HEK293 (cell line): ENCODE results near the gene DHRS7.

Experiments used
- CTCF ChIA-PET: fragments of 350-600 bp; formaldehyde crosslinking; extraction: SDS; loops from one replicate; lab custom pipeline; 2021; ENCODE audit warnings: antibody characterized with exemption; lab: Yijun Ruan, JAX
- POLR2A ChIA-PET: fragments of 300-600 bp; formaldehyde crosslinking; extraction: SDS; loops from one replicate; lab custom pipeline; 2020; ENCODE audit warnings: antibody characterized with exemption, inconsistent platforms; lab: Yijun Ruan, JAX
- H3K27ac ChIP-seq: fragments of 200-500 bp; sonication (Bioruptor generic); 2 replicates; pipeline ENCODE4 v1.5.1; 2014; ENCODE audit warnings: low read depth, low read length, control low read depth, inconsistent platforms; ENCODE audit errors: extremely low read depth
- H3K36me3 ChIP-seq, 2 experiments: fragments of 200-500 bp in 1 of 2; sonication (Bioruptor generic) in 1 of 2; 1 replicate in 1 of 2; 2 replicates in 1 of 2; pipeline ENCODE4 v1.5.1; 2014 to 2017; ENCODE audit warnings: inconsistent platforms in 2 of 2, low read length in 2 of 2; ENCODE audit not compliant: control insufficient read depth in 2 of 2, insufficient read depth in 1 of 2
- H3K4me1 ChIP-seq: fragments of 200-500 bp; sonication (Bioruptor generic); 2 replicates; pipeline ENCODE4 v1.5.1; 2014; ENCODE audit warnings: mild to moderate bottlenecking, low read length, inconsistent platforms; ENCODE audit not compliant: control insufficient read depth, insufficient read depth
- H3K4me3 ChIP-seq: 2 replicates; pipeline ENCODE4 v1.5.1; 2011; ENCODE audit warnings: low read depth, mild to moderate bottlenecking, control low read depth, low read length, moderate library complexity
- H3K9me3 ChIP-seq: fragments of 200-500 bp; sonication (Bioruptor generic); 2 replicates; pipeline ENCODE4 v1.5.1; 2014; ENCODE audit warnings: low read depth, low read length, inconsistent platforms; ENCODE audit not compliant: control insufficient read depth, insufficient read depth
- GLI2 ChIP-seq: fragments of 450-650 bp; formaldehyde crosslinking; IDR thresholded peaks from 2 replicates; pipeline ENCODE4; 2017; ENCODE audit warnings: missing biosample characterization, missing genetic modification characterization, low read depth, borderline replicate concordance
- KLF10 ChIP-seq: fragments of 450-650 bp; IDR thresholded peaks from 2 replicates; pipeline ENCODE4 v1.5.1; 2018; ENCODE audit warnings: missing biosample characterization, mild to moderate bottlenecking, missing genetic modification characterization
- SCRT1 ChIP-seq: fragments of 450-650 bp; formaldehyde crosslinking; IDR thresholded peaks from 2 replicates; pipeline ENCODE4 v1.5.1; 2016; ENCODE audit warnings: missing biosample characterization, missing genetic modification characterization, borderline replicate concordance
- ZBTB20 ChIP-seq: fragments of 450-650 bp; formaldehyde crosslinking; IDR thresholded peaks from 2 replicates; pipeline ENCODE4 v1.5.1; 2016; ENCODE audit warnings: missing biosample characterization, missing genetic modification characterization
- ZBTB48 ChIP-seq: fragments of 450-650 bp; formaldehyde crosslinking; IDR thresholded peaks from 2 replicates; pipeline ENCODE4 v1.5.1; 2016; ENCODE audit warnings: missing biosample characterization, missing genetic modification characterization
- ZBTB7A ChIP-seq: fragments of 450-650 bp; formaldehyde crosslinking; IDR thresholded peaks from 2 replicates; pipeline ENCODE4 v1.5.1; 2016; ENCODE audit warnings: low read depth, missing biosample characterization, missing genetic modification characterization
- ZFP37 ChIP-seq: fragments of 450-650 bp; formaldehyde crosslinking; IDR thresholded peaks from 2 replicates; pipeline ENCODE4 v1.5.1; 2016; ENCODE audit warnings: missing biosample characterization, missing genetic modification characterization
- ZNF10 ChIP-seq: fragments of 450-650 bp; formaldehyde crosslinking; IDR thresholded peaks from 2 replicates; pipeline ENCODE4 v1.5.1; 2017; ENCODE audit warnings: missing biosample characterization, missing genetic modification characterization
- ZNF114 ChIP-seq: fragments of 450-650 bp; formaldehyde crosslinking; IDR thresholded peaks from 2 replicates; pipeline ENCODE4 v1.5.0; 2017; ENCODE audit warnings: missing biosample characterization, missing genetic modification characterization
- ZNF175 ChIP-seq: fragments of 450-650 bp; formaldehyde crosslinking; IDR thresholded peaks from 2 replicates; pipeline ENCODE4 v1.5.1; 2016; ENCODE audit warnings: missing biosample characterization, missing genetic modification characterization
- ZNF274 ChIP-seq, 2 experiments: fragments of 200-500 bp in 1 of 2; fragments of 450-650 bp in 1 of 2; sonication (Bioruptor generic) in 1 of 2; formaldehyde crosslinking in 1 of 2; IDR thresholded peaks; 2 replicates each; pipeline versions ENCODE4 v1.5.1 to v1.6.1; 2014 to 2016; ENCODE audit warnings: borderline replicate concordance in 1 of 2, inconsistent platforms in 1 of 2, low read length in 1 of 2, missing biosample characterization in 1 of 2, missing genetic modification characterization in 1 of 2
- ZNF391 ChIP-seq: fragments of 450-650 bp; formaldehyde crosslinking; IDR thresholded peaks from 2 replicates; pipeline ENCODE4 v1.5.1; 2016; ENCODE audit warnings: low read depth, missing biosample characterization, missing genetic modification characterization, borderline replicate concordance
- ZNF433 ChIP-seq: fragments of 450-650 bp; formaldehyde crosslinking; IDR thresholded peaks from 2 replicates; pipeline ENCODE4 v1.5.1; 2016; ENCODE audit warnings: missing biosample characterization, missing genetic modification characterization, low read depth
- ZNF571 ChIP-seq: fragments of 450-650 bp; formaldehyde crosslinking; IDR thresholded peaks from 2 replicates; pipeline ENCODE4 v1.5.0; 2017; ENCODE audit warnings: missing biosample characterization, missing genetic modification characterization
- ZNF654 ChIP-seq: fragments of 450-650 bp; formaldehyde crosslinking; IDR thresholded peaks from 2 replicates; pipeline ENCODE4 v1.5.1; 2016; ENCODE audit warnings: low read depth, missing biosample characterization, missing genetic modification characterization
- ZNF677 ChIP-seq: fragments of 450-650 bp; IDR thresholded peaks from 2 replicates; pipeline ENCODE4 v1.5.0; 2018; ENCODE audit warnings: missing biosample characterization, mild to moderate bottlenecking, missing genetic modification characterization, moderate library complexity
- ZNF707 ChIP-seq: fragments of 450-650 bp; formaldehyde crosslinking; IDR thresholded peaks from 2 replicates; pipeline ENCODE4 v1.5.1; 2016; ENCODE audit warnings: missing biosample characterization, missing genetic modification characterization
- ZNF747 ChIP-seq: fragments of 450-650 bp; formaldehyde crosslinking; IDR thresholded peaks from 2 replicates; pipeline ENCODE4 v1.5.1; 2016; ENCODE audit warnings: missing biosample characterization, missing genetic modification characterization
- ZNF76 ChIP-seq: fragments of 450-650 bp; formaldehyde crosslinking; IDR thresholded peaks from 2 replicates; pipeline ENCODE4; 2016; ENCODE audit warnings: low read depth, missing biosample characterization, missing genetic modification characterization, borderline replicate concordance
- ZNF837 ChIP-seq: fragments of 450-650 bp; formaldehyde crosslinking; IDR thresholded peaks from 2 replicates; pipeline ENCODE4 v1.5.1; 2016; ENCODE audit warnings: missing biosample characterization, missing genetic modification characterization
- TF ChIP-seq, protein P1 (sequence below): fragments of 450-650 bp; formaldehyde crosslinking; IDR thresholded peaks from 2 replicates; pipeline ENCODE4 v1.5.1; 2016; ENCODE audit warnings: missing biosample characterization, missing genetic modification characterization
- TF ChIP-seq, protein P2 (sequence below): fragments of 450-650 bp; formaldehyde crosslinking; conservative IDR thresholded peaks from 2 replicates; pipeline ENCODE4 v1.5.1; 2016; ENCODE audit warnings: low read depth, missing biosample characterization, missing genetic modification characterization
- TF ChIP-seq, protein P3 (sequence below): fragments of 450-650 bp; formaldehyde crosslinking; optimal IDR thresholded peaks from 2 replicates; pipeline ENCODE3; 2016; ENCODE audit warnings: missing biosample characterization, mild to moderate bottlenecking, missing genetic modification characterization
- TF ChIP-seq, protein P4 (sequence below): fragments of 450-650 bp; formaldehyde crosslinking; IDR thresholded peaks from 2 replicates; pipeline ENCODE4 v1.5.1; 2017; ENCODE audit warnings: missing biosample characterization, mild to moderate bottlenecking, missing genetic modification characterization, moderate library complexity
- TF ChIP-seq, protein P5 (sequence below): fragments of 450-650 bp; formaldehyde crosslinking; IDR thresholded peaks from 2 replicates; pipeline ENCODE4 v1.5.1; 2016; ENCODE audit warnings: missing biosample characterization, missing genetic modification characterization

DHRS7 gene, protein sequence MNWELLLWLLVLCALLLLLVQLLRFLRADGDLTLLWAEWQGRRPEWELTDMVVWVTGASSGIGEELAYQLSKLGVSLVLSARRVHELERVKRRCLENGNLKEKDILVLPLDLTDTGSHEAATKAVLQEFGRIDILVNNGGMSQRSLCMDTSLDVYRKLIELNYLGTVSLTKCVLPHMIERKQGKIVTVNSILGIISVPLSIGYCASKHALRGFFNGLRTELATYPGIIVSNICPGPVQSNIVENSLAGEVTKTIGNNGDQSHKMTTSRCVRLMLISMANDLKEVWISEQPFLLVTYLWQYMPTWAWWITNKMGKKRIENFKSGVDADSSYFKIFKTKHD

DNA sequence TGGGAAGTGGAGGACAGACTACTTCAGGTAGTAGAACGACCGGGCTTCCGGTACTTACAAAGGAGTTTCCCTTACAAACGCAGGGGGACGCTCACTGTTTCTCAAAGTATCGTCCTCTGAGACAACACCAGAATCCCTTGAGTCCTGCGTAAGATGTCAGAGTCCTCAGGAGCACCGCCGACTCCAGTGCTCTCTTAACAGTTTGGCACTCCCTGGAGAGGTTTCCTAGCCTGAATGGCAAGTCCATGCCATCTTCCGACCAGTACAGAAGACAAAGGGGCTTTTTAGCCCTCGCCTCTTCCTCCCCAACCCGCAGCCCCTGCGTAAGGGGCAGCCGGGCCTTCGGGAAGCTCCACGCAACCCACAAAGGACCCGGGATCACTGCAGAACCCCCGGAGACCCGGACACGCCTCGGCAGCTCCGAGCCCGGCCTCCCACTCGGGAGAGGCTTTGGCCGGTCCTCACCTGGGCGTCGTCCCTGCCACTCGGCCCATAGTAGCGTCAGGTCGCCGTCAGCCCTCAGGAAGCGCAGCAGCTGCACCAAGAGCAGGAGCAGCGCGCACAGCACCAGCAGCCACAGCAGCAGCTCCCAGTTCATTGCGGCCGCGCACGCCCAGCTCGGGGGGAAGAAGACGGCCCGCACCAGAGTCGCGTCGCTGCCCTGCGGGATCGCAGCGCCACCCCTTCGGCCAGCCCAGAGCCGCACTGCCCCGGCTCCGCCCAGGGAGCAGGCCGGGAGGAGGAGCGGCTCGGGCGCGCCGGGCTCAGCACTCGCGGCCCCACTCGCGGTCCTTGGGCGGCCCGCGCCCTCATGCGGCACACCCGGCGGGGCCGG, at the start of gene DHRS7:
Gene DHRS7, minus strand, starts transcription at position 687 of the 835 bp plus-strand sequence. Its CDS starts 89 bp downstream, at position 598.
- Histone ChIP-seq H3K27ac (peak within 1 kb of the TSS; percentile 79), H3K36me3 (no peaks in the 10 kb centered on the region), H3K4me1 (peaks cover 8% of the 10 kb centered on the region; the same call in 1 of the 2 replicates), H3K4me3 (peak within 1 kb of the TSS; percentile 93), H3K9me3 (no peaks in the 10 kb centered on the region)
- POLR2A ChIA-PET = interaction anchor here (0.6 to 1.6 kb wide), 7 partner anchors 70 to 681 kb away, joined by 3 to 7 read pairs (median 4); partner anchors contain the start of genes JKAMP, L3HYPDH, PCNX4 and PPM1A
- CTCF ChIA-PET = interaction anchor here (0.5 to 2.1 kb wide), 12 partner anchors 12 to 203 kb away, joined by 3 to 11 read pairs (median 4); no protein-coding TSS in a partner anchor
- TF ChIP-seq, protein P1, sequence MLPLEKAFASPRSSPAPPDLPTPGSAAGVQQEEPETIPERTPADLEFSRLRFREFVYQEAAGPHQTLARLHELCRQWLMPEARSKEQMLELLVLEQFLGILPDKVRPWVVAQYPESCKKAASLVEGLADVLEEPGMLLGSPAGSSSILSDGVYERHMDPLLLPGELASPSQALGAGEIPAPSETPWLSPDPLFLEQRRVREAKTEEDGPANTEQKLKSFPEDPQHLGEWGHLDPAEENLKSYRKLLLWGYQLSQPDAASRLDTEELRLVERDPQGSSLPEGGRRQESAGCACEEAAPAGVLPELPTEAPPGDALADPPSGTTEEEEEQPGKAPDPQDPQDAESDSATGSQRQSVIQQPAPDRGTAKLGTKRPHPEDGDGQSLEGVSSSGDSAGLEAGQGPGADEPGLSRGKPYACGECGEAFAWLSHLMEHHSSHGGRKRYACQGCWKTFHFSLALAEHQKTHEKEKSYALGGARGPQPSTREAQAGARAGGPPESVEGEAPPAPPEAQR (tag by site-specific recombination) = no peak
- TF ChIP-seq, protein P2, sequence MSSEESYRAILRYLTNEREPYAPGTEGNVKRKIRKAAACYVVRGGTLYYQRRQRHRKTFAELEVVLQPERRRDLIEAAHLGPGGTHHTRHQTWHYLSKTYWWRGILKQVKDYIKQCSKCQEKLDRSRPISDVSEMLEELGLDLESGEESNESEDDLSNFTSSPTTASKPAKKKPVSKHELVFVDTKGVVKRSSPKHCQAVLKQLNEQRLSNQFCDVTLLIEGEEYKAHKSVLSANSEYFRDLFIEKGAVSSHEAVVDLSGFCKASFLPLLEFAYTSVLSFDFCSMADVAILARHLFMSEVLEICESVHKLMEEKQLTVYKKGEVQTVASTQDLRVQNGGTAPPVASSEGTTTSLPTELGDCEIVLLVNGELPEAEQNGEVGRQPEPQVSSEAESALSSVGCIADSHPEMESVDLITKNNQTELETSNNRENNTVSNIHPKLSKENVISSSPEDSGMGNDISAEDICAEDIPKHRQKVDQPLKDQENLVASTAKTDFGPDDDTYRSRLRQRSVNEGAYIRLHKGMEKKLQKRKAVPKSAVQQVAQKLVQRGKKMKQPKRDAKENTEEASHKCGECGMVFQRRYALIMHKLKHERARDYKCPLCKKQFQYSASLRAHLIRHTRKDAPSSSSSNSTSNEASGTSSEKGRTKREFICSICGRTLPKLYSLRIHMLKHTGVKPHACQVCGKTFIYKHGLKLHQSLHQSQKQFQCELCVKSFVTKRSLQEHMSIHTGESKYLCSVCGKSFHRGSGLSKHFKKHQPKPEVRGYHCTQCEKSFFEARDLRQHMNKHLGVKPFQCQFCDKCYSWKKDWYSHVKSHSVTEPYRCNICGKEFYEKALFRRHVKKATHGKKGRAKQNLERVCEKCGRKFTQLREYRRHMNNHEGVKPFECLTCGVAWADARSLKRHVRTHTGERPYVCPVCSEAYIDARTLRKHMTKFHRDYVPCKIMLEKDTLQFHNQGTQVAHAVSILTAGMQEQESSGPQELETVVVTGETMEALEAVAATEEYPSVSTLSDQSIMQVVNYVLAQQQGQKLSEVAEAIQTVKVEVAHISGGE = peak; percentile 20; the same call in 1 of the 2 replicates
- TF ChIP-seq, protein P3, sequence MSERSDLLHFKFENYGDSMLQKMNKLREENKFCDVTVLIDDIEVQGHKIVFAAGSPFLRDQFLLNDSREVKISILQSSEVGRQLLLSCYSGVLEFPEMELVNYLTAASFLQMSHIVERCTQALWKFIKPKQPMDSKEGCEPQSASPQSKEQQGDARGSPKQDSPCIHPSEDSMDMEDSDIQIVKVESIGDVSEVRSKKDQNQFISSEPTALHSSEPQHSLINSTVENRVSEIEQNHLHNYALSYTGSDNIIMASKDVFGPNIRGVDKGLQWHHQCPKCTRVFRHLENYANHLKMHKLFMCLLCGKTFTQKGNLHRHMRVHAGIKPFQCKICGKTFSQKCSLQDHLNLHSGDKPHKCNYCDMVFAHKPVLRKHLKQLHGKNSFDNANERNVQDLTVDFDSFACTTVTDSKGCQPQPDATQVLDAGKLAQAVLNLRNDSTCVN = peak; percentile 85
- TF ChIP-seq ZNF707 (tag by site-specific recombination) (no peak), ZNF677 (no peak), ZNF433 (tag by site-specific recombination) (no peak), GLI2 (tag by site-specific recombination) (no peak), ZNF114 (no peak), ZNF274 (IDR thresholded peaks at IDR 0.05; ENCODE audit: low read length) (no peak), ZNF274 (tag by site-specific recombination; IDR thresholded peaks at IDR 0.05; ENCODE audit: borderline replicate concordance) (no peak), SCRT1 (no peak), ZFP37 (tag by site-specific recombination) (peak; percentile 51; the same call in 1 of the 2 replicates), ZNF175 (tag by site-specific recombination) (no peak), ZBTB7A (tag by site-specific recombination) (no peak), ZNF76 (tag by site-specific recombination) (peak; percentile 59; the same call in 1 of the 2 replicates), ZNF747 (tag by site-specific recombination) (no peak), KLF10 (tag by site-specific recombination) (no peak), ZNF837 (tag by site-specific recombination) (no peak), ZBTB48 (tag by site-specific recombination) (peak; percentile 51; the same call in 1 of the 2 replicates), ZNF654 (tag by site-specific recombination) (0 out of 2 replicates have a peak, but pooled peaks have one; percentile 11), ZNF571 (tag by site-specific recombination) (no peak), ZNF391 (no peak), ZBTB20 (tag by site-specific recombination) (peak; percentile 75), ZNF10 (tag by site-specific recombination) (no peak)
- TF ChIP-seq, protein P4, sequence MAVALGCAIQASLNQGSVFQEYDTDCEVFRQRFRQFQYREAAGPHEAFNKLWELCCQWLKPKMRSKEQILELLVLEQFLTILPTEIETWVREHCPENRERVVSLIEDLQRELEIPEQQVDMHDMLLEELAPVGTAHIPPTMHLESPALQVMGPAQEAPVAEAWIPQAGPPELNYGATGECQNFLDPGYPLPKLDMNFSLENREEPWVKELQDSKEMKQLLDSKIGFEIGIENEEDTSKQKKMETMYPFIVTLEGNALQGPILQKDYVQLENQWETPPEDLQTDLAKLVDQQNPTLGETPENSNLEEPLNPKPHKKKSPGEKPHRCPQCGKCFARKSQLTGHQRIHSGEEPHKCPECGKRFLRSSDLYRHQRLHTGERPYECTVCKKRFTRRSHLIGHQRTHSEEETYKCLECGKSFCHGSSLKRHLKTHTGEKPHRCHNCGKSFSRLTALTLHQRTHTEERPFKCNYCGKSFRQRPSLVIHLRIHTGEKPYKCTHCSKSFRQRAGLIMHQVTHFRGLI (tag by site-specific recombination) = peak; percentile 56
- TF ChIP-seq, protein P5, sequence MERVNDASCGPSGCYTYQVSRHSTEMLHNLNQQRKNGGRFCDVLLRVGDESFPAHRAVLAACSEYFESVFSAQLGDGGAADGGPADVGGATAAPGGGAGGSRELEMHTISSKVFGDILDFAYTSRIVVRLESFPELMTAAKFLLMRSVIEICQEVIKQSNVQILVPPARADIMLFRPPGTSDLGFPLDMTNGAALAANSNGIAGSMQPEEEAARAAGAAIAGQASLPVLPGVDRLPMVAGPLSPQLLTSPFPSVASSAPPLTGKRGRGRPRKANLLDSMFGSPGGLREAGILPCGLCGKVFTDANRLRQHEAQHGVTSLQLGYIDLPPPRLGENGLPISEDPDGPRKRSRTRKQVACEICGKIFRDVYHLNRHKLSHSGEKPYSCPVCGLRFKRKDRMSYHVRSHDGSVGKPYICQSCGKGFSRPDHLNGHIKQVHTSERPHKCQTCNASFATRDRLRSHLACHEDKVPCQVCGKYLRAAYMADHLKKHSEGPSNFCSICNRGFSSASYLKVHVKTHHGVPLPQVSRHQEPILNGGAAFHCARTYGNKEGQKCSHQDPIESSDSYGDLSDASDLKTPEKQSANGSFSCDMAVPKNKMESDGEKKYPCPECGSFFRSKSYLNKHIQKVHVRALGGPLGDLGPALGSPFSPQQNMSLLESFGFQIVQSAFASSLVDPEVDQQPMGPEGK (tag by site-specific recombination) = 0 out of 2 replicates have a peak, but pooled peaks have one; percentile 13
